HepG2 (cell line): ENCODE data around the gene CLCN2. TPM values are rescaled to one million over a fixed set of nuclear protein-coding genes. Genes with fewer than 3 reads are reported as not detected.
A peak's percentile ranks its signal among the peaks of the same experiment; 100 is the strongest.

Source experiments
- ATAC-seq: fragments of 200-7000 bp; cut with Tn5 transposase; 3 replicates; pipeline ENCODE4 v1.9.1; 2020; ENCODE audit warnings: mild to moderate bottlenecking, moderate library complexity
- BruUV-seq: library from RNA; stranded (reverse); fragments of 400-500 nt; replicated peaks from 2 replicates; lab custom pipeline; 2021; lab: Mats Ljungman, UMichigan
- CTCF ChIA-PET: fragments of 300-600 bp; formaldehyde crosslinking; extraction: SDS; loops from one replicate; lab custom pipeline; 2021; ENCODE audit warnings: low total read pairs, inconsistent platforms, low intra/inter-chr PET ratio; lab: Yijun Ruan, JAX
- POLR2A ChIA-PET: fragments of 350-600 bp; sonication (Branson Sonifier 250); formaldehyde crosslinking; loops from one replicate; lab custom pipeline; 2020; ENCODE audit warnings: antibody characterized with exemption, inconsistent platforms; lab: Yijun Ruan, JAX
- DNase-seq: peaks from one replicate; pipeline ENCODE4 v3.0.0-alpha.2; 2015; ENCODE audit warnings: low spot score
- FAIRE-seq: peaks from 3 replicates; lab custom pipeline; 2011; peaks lifted over from hg19 to GRCh38; lab: Jason Lieb, UNC
- H2AFZ ChIP-seq: one replicate; pipeline ENCODE4 v1.6.1; 2011; ENCODE audit warnings: low read length, inconsistent platforms
- H3K27ac ChIP-seq: fragments of 300-600 bp; 3 replicates; pipeline ENCODE4 v1.8.0; 2011; ENCODE audit warnings: mixed run types, mild to moderate bottlenecking, mixed read lengths, low read length, inconsistent platforms; ENCODE audit not compliant: insufficient read depth; ENCODE audit errors: extremely low read length
- H3K27me3 ChIP-seq, 2 experiments: fragments of 200-600 bp in 1 of 2; 2 replicates in 1 of 2; 3 replicates in 1 of 2; pipeline versions ENCODE4 v1.6.0 to v1.8.0; 2011; ENCODE audit warnings: low read length in 2 of 2, mild to moderate bottlenecking in 2 of 2, moderate library complexity in 2 of 2, inconsistent platforms in 1 of 2; ENCODE audit not compliant: insufficient read depth in 2 of 2, control insufficient read depth in 1 of 2
- H3K36me3 ChIP-seq, 2 experiments: fragments of 200-600 bp in 1 of 2; replicated peaks in 1 of 2; 2 replicates in 1 of 2; 3 replicates in 1 of 2; pipeline versions ENCODE4 v1.5.1 to v1.8.0; 2011; ENCODE audit warnings: low read length in 2 of 2, inconsistent platforms in 1 of 2; ENCODE audit not compliant: insufficient read depth in 2 of 2, control insufficient read depth in 1 of 2
- H3K4me1 ChIP-seq: 2 replicates; pipeline ENCODE4 v1.5.1; 2012; ENCODE audit warnings: low read length, inconsistent platforms; ENCODE audit not compliant: insufficient read depth
- H3K4me2 ChIP-seq: 2 replicates; pipeline ENCODE4 v1.6.0; 2011; ENCODE audit warnings: low read depth, low read length, inconsistent platforms
- H3K4me3 ChIP-seq, 3 experiments: fragments of 200-600 bp in 1 of 3; sonication (generic), shearing (Covaris generic) in 1 of 3; replicated peaks in 1 of 3; 2 replicates each; pipeline ENCODE4 v1.5.1; 2011 to 2016; ENCODE audit warnings: low read length in 3 of 3, inconsistent platforms in 2 of 3, low read depth in 2 of 3, mild to moderate bottlenecking in 2 of 3, control low read depth in 1 of 3, mixed read lengths in 1 of 3; ENCODE audit not compliant: insufficient read depth in 1 of 3
- H3K79me2 ChIP-seq: one replicate; pipeline ENCODE4 v1.6.1; 2011; ENCODE audit warnings: low read length, inconsistent platforms; ENCODE audit not compliant: insufficient read depth
- H3K9ac ChIP-seq: 2 replicates; pipeline ENCODE4 v1.6.0; 2011; ENCODE audit warnings: mild to moderate bottlenecking, low read depth, low read length, inconsistent platforms; ENCODE audit not compliant: insufficient read depth
- H3K9me3 ChIP-seq: 2 replicates; pipeline ENCODE4 v1.5.1; 2012; ENCODE audit warnings: mild to moderate bottlenecking, low read length
- H4K20me1 ChIP-seq: 2 replicates; pipeline ENCODE4 v1.6.0; 2011; ENCODE audit warnings: inconsistent platforms, mild to moderate bottlenecking, low read length, moderate library complexity; ENCODE audit not compliant: insufficient read depth
- AGO2 ChIP-seq: fragments of 200-400 bp; formaldehyde crosslinking; optimal IDR thresholded peaks from 2 replicates; pipeline ENCODE3; 2017; ENCODE audit warnings: mild to moderate bottlenecking, low read depth, low read length, moderate library complexity
- CCAR2 ChIP-seq: fragments of 200-400 bp; formaldehyde crosslinking; optimal IDR thresholded peaks from 2 replicates; pipeline ENCODE3; 2018; ENCODE audit warnings: low read depth, mild to moderate bottlenecking, low read length, moderate library complexity
- ZNF75D ChIP-seq: sonication (generic); formaldehyde crosslinking; IDR thresholded peaks from 2 replicates; pipeline ENCODE4 v1.8.1; 2023; ENCODE audit warnings: missing genetic modification reagents, mild to moderate bottlenecking, borderline replicate concordance
- WGBS: methylation state at CpG from one replicate; pipeline ENCODE4 v1.1.6; 2017; ENCODE audit warnings: low lambda C conversion rate; 5-methylcytosine and 5-hydroxymethylcytosine counted together
- in situ Hi-C: cut with HindIII; loops from 2 replicates; pipeline ENCODE4 v1.10.0; 2017; ENCODE audit warnings: low pct_unique_long_range_greater_than_20kb; ENCODE audit not compliant: extremely low pct_ligation_motif_present
- intact Hi-C: fragments of 100-400 bp; cut with micrococcal nuclease; formaldehyde crosslinking; loops from one replicate; pipeline ENCODE4 v1.10.0; 2022; ENCODE audit not compliant: unreplicated experiment
- polyA plus RNA-seq, 8 experiments: library from polyadenylated mRNA; depleted of rRNA in 3 of 8; stranded (reverse) in 7 of 8; unstranded in 1 of 8; fragments of >200 nt; fragmentation: Illumina TruSeq in 4 of 8; extraction: Trizol in 4 of 8; gene quantifications; 2 replicates each; pipeline versions ENCODE4 v1.2.1 to v1.2.3, GENCODE V29; 2011 to 2016; ENCODE audit warnings: low read depth in 4 of 8, missing spikeins in 1 of 8, mixed read lengths in 1 of 8; ENCODE audit not compliant: insufficient read depth in 1 of 8
- total RNA-seq, 5 experiments: library from RNA; depleted of rRNA; stranded (reverse); fragments of >200 nt; fragmentation: Illumina TruSeq; extraction: Trizol; gene quantifications; 2 replicates each; pipeline ENCODE4 v1.2.3, GENCODE V29; 2016; ENCODE audit warnings: low read depth in 1 of 5
- TF ChIP-seq, protein P1 (sequence below): sonication (generic); formaldehyde crosslinking; IDR thresholded peaks from 2 replicates; pipeline ENCODE4 v1.4.0; 2020; ENCODE audit warnings: mild to moderate bottlenecking, missing genetic modification reagents
- TF ChIP-seq, protein P2 (sequence below): IDR thresholded peaks from 2 replicates; pipeline ENCODE4 v1.6.1; 2016; ENCODE audit warnings: low read depth

The CLCN2 gene
- total and polyA plus RNA-seq, 2 of the 13 experiments (the other 11 are each of a cell fraction or from before 2014, with no cell fraction given) = 11.4 to 13.5 TPM

DNA sequence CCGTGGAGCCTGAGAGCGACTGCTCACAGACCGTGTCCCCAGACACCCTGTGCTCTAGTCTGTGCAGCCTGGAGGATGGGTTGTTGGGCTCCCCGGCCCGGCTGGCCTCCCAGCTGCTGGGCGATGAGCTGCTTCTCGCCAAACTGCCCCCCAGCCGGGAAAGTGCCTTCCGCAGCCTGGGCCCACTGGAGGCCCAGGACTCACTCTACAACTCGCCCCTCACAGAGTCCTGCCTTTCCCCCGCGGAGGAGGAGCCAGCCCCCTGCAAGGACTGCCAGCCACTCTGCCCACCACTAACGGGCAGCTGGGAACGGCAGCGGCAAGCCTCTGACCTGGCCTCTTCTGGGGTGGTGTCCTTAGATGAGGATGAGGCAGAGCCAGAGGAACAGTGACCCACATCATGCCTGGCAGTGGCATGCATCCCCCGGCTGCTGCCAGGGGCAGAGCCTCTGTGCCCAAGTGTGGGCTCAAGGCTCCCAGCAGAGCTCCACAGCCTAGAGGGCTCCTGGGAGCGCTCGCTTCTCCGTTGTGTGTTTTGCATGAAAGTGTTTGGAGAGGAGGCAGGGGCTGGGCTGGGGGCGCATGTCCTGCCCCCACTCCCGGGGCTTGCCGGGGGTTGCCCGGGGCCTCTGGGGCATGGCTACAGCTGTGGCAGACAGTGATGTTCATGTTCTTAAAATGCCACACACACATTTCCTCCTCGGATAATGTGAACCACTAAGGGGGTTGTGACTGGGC, 16.7 kb downstream of the CLCN2 start (continued):
- no peak for TF ChIP-seq CCAR2

DNA sequence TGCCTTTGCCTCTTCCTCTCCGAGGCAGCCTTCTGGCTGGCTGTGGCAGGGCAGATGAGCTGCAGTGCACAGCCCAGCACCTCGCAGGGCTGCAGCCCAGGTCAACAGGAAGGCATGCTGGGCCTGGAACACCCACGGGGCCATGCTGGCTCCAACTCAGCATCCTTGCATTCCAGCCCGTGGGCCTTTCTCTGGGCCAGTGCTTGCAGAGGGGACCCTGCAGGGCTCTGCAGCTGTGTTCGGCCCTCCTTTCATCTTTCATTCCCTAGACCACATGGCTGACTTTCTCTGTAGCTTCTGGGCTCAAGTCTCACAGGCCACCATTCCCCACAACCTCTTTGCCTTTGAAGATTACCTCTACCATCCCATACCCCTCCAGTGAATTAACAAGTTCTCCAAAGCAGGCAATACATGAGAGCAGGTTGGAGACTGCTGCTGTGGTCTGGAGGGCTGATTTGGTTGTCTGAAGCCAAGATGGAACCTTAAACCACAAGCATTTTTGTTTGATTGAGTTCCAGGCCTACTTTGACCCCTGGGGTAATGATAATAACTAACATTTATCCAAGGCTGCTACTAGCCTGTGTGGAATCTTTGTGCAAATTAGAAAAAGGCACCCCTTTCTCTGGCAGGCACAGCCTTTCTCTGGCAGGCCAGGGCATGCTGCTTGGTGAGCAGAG, 18.1 kb downstream of the CLCN2 start:
- H3K27ac ChIP-seq = no peak overlapping the region
- POLR2A ChIA-PET = no interaction called here
- TF ChIP-seq, protein P1, sequence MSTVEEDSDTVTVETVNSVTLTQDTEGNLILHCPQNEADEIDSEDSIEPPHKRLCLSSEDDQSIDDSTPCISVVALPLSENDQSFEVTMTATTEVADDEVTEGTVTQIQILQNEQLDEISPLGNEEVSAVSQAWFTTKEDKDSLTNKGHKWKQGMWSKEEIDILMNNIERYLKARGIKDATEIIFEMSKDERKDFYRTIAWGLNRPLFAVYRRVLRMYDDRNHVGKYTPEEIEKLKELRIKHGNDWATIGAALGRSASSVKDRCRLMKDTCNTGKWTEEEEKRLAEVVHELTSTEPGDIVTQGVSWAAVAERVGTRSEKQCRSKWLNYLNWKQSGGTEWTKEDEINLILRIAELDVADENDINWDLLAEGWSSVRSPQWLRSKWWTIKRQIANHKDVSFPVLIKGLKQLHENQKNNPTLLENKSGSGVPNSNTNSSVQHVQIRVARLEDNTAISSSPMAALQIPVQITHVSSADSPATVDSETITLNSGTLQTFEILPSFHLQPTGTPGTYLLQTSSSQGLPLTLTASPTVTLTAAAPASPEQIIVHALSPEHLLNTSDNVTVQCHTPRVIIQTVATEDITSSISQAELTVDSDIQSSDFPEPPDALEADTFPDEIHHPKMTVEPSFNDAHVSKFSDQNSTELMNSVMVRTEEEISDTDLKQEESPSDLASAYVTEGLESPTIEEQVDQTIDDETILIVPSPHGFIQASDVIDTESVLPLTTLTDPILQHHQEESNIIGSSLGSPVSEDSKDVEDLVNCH = no peak
- peak; percentile 72 for TF ChIP-seq AGO2
- TF ChIP-seq ZNF75D (CRISPR knock-in tag) = no peak
- TF ChIP-seq, protein P2, sequence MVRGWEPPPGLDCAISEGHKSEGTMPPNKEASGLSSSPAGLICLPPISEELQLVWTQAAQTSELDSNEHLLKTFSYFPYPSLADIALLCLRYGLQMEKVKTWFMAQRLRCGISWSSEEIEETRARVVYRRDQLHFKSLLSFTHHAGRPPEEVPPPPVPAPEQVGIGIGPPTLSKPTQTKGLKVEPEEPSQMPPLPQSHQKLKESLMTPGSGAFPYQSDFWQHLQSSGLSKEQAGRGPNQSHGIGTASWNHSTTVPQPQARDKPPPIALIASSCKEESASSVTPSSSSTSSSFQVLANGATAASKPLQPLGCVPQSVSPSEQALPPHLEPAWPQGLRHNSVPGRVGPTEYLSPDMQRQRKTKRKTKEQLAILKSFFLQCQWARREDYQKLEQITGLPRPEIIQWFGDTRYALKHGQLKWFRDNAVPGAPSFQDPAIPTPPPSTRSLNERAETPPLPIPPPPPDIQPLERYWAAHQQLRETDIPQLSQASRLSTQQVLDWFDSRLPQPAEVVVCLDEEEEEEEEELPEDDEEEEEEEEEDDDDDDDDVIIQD (CRISPR knock-in tag) = no peak
- TF ChIP-seq, all 625 proteins: peak for 1
- Histone ChIP-seq H3K36me3 (peaks cover 4 to 16% of the 10 kb centered on the region in 2 experiments; a peak in 4 of 5 replicates), H3K4me3 (no peak overlapping the region), H3K9ac (no peak overlapping the region), H2AFZ (no peak overlapping the region), H3K27me3 (no peaks in the 10 kb centered on the region), H3K4me1 (peaks cover 11% of the 10 kb centered on the region), H3K9me3 (no peaks in the 10 kb centered on the region), H4K20me1 (no peaks in the 10 kb centered on the region), H3K79me2 (no peaks in the 10 kb centered on the region), H3K4me2 (no peak overlapping the region)
- BruUV-seq = no TSS peak
- CTCF ChIA-PET = no interaction called here
- ATAC-seq = no peak
- no peak for DNase-seq
- intact Hi-C loops (no loop called here), in situ Hi-C loops (no loop called here)
- no peak for FAIRE-seq
- WGBS = 88% methylated on average over 4 of the region's 5 CpGs
